Upper lobe of left lung (tissue), 6 donors: ENCODE measurements around the gene AHDC1. TPM values are rescaled to one million over a fixed set of nuclear protein-coding genes. Genes with fewer than 3 reads are reported as not detected.

Experiments used
- ATAC-seq, 2 donors: fragments of 200-7000 bp; cut with Tn5 transposase; one replicate each; pipeline ENCODE4 v1.9.1; 2022; ENCODE audit warnings: mild to moderate bottlenecking in 2 of 2, moderate library complexity in 2 of 2; ENCODE audit not compliant: low FRiP score in 2 of 2
- DNase-seq, 2 donors: peaks; one replicate each; pipeline ENCODE4 v3.0.0-alpha.2; 2019 to 2020
- H3K27ac ChIP-seq, 4 donors: fragments of 200-600 bp; sonication (generic); one replicate each; pipeline ENCODE4 v1.5.1; 2016 to 2019
- H3K27me3 ChIP-seq, 4 donors: fragments of 200-600 bp; sonication (generic); one replicate each; pipeline ENCODE4 v1.5.1; 2017 to 2019
- H3K36me3 ChIP-seq, 4 donors: fragments of 200-600 bp; sonication (generic); one replicate each; pipeline ENCODE4 v1.5.1; 2016 to 2019
- H3K4me1 ChIP-seq, 4 donors: fragments of 200-600 bp; sonication (generic); one replicate each; pipeline ENCODE4 v1.5.1; 2018 to 2019
- H3K4me3 ChIP-seq, 4 donors: fragments of 200-600 bp; sonication (generic); one replicate each; pipeline ENCODE4 v1.5.1; 2017 to 2019; ENCODE audit warnings: mild to moderate bottlenecking in 2 of 4, moderate library complexity in 1 of 4
- H3K9me3 ChIP-seq, 4 donors: fragments of 200-600 bp; sonication (generic); one replicate each; pipeline ENCODE4 v1.5.1; 2018 to 2019
- EP300 ChIP-seq, 4 donors: sonication (generic); formaldehyde crosslinking; IDR thresholded peaks; one replicate each; pipeline ENCODE4 v1.5.1; 2017; ENCODE audit warnings: antibody characterized with exemption in 4 of 4, control low read depth in 2 of 4
- POLR2A ChIP-seq, 4 donors: fragments of 450-650 bp; IDR thresholded peaks; one replicate each; pipeline ENCODE4 v1.5.1; 2016 to 2017; ENCODE audit warnings: antibody characterized with exemption in 4 of 4, mild to moderate bottlenecking in 2 of 4
- POLR2AphosphoS5 ChIP-seq, 2 donors: sonication (generic); formaldehyde crosslinking; IDR thresholded peaks; one replicate each; pipeline ENCODE4 v1.5.1; 2017; ENCODE audit warnings: antibody characterized with exemption in 2 of 2
- WGBS, 2 donors: methylation state at CpG; one replicate each; pipeline ENCODE4 v1.1.5; 2017 to 2018; 5-methylcytosine and 5-hydroxymethylcytosine counted together
- total RNA-seq, 6 donors: library from RNA; depleted of rRNA in 4 of 6; stranded (reverse); fragments of >200 nt in 4 of 6; gene quantifications; one replicate each; pipeline versions ENCODE4 v1.1.0 to v1.2.1, GENCODE V29; 2016 to 2021
- TF ChIP-seq, protein P1 (sequence below), 6 experiments: fragments of 450-650 bp in 4 of 6; fragments of 200-600 bp in 2 of 6; sonication (generic) in 2 of 6; IDR thresholded peaks; one replicate each; pipeline ENCODE4 v1.5.1; 2016 to 2019; ENCODE audit warnings: antibody characterized with exemption in 6 of 6
- donor health status: DM: no; HTN: no; CAD: no; lungs with moderate emphysema.
- donor health status: DM: no; HTN: yes; CAD: no; lungs with severe emphysema.

Gene AHDC1
- total RNA-seq, 6 donors from 2014 or later, result 10.8 to 43.4 (median 26.2) TPM

- DNase-seq, result no peak
- Histone ChIP-seq H3K4me3 (no peak overlapping the region), H3K4me1 (peaks cover 48 to 61% (median 50%) of the 10 kb centered on the region in 4 donors), H3K27me3 (no peaks in the 10 kb centered on the region), H3K27ac (peak overlapping the region in 2 of 4 donors; percentile 58 to 59), H3K9me3 (no peaks in the 10 kb centered on the region), H3K36me3 (no peaks in the 10 kb centered on the region)
- ATAC-seq, result no peak
- WGBS, 2 donors, result 80 to 83% methylated on average over 1 to 4 of the region's 4 CpGs
- TF ChIP-seq EP300 (IDR thresholded peaks at IDR 0.05), result no peak
- TF ChIP-seq POLR2A (IDR thresholded peaks at IDR 0.05), result no peak
- TF ChIP-seq, protein P1, sequence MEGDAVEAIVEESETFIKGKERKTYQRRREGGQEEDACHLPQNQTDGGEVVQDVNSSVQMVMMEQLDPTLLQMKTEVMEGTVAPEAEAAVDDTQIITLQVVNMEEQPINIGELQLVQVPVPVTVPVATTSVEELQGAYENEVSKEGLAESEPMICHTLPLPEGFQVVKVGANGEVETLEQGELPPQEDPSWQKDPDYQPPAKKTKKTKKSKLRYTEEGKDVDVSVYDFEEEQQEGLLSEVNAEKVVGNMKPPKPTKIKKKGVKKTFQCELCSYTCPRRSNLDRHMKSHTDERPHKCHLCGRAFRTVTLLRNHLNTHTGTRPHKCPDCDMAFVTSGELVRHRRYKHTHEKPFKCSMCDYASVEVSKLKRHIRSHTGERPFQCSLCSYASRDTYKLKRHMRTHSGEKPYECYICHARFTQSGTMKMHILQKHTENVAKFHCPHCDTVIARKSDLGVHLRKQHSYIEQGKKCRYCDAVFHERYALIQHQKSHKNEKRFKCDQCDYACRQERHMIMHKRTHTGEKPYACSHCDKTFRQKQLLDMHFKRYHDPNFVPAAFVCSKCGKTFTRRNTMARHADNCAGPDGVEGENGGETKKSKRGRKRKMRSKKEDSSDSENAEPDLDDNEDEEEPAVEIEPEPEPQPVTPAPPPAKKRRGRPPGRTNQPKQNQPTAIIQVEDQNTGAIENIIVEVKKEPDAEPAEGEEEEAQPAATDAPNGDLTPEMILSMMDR (IDR thresholded peaks at IDR 0.05), result no peak
- TF ChIP-seq POLR2AphosphoS5 (IDR thresholded peaks at IDR 0.05), result no peak
Measured at GRCh38 chr1:27520651-27521050, 83.3 kb downstream of the AHDC1 start.

DNA sequence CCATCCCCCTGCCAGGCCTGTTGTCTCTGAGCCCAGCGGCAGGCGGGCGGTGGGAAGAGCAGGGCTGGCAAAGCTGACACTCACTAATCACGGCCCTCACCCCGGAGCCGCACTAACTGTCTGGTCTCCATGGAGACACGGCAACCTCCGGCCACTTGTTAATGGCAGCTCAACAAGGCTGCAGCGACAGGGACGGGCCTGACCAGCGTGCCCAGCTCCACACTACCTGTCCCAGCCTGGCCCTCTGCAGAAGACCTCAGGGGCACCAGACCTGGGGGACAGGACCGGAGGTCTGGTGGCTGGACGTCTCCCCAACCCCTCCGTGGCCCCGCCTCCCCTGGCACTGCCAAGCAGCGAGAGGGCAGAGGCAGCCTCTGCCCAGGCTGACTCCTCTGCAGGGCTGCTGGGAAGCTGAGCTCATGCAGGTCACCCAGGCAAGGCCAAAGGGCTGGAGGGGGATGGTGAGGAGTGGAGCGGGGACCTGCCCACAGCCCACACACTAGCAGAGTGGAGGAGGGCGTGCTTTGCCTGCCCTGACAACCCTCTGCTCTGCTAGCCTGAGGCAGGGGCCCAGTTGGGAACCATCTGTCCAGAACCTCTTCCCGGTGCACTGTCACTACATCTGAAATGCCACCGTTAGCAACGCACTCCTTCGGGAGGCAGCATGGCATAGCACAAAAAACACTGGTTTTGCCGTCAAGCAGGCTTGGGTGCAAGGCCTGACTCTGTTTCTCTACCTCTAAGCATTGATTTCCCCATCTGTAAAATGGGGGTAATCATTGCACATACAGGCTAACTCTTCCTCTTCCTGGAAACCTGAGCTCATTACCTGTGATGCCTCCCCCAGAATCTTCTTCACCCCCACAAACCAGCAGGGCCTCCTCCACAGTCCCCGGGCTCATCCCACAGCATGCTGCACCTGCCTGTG is 84.3 kb downstream of the AHDC1 start:
- no peaks in the 10 kb centered on the region for H3K27me3 ChIP-seq
- no peak for TF ChIP-seq EP300 (IDR thresholded peaks at IDR 0.05)
- TF ChIP-seq, protein P1 (IDR thresholded peaks at IDR 0.05), result no peak
- TF ChIP-seq POLR2AphosphoS5 (IDR thresholded peaks at IDR 0.05), result no peak
- no peak for TF ChIP-seq POLR2A (IDR thresholded peaks at IDR 0.05)
- DNase-seq (peak in 1 of 2 donors; percentile 83), ATAC-seq (peak in 1 of 2 donors; percentile 31)
- no peaks in the 10 kb centered on the region for H3K36me3 ChIP-seq
- H3K4me3 ChIP-seq, result peak overlapping the region in 1 of 4 donors; percentile 9
- peaks cover 38 to 50% (median 39%) of the 10 kb centered on the region in 4 donors for H3K4me1 ChIP-seq
- no peaks in the 10 kb centered on the region for H3K9me3 ChIP-seq
- 72 to 79% methylated on average over 6 to 13 of the region's 24 CpGs for WGBS, 2 donors
- peak overlapping the region in 1 of 4 donors; percentile 59 for H3K27ac ChIP-seq

- H3K9me3 ChIP-seq, result no peaks in the 10 kb centered on the region
- ATAC-seq, result no peak
- DNase-seq, result no peak
- TF ChIP-seq EP300 (IDR thresholded peaks at IDR 0.05), result no peak
- TF ChIP-seq, protein P1 (IDR thresholded peaks at IDR 0.05), result no peak
- TF ChIP-seq POLR2A (IDR thresholded peaks at IDR 0.05), result no peak
- no peak for TF ChIP-seq POLR2AphosphoS5 (IDR thresholded peaks at IDR 0.05)
- H3K27ac ChIP-seq, result no peak overlapping the region
- peaks cover 38 to 49% (median 41%) of the 10 kb centered on the region in 4 donors for H3K4me1 ChIP-seq
- no peaks in the 10 kb centered on the region for H3K27me3 ChIP-seq
- 87 to 94% methylated on average over 7 of the region's 7 CpGs for WGBS, 2 donors
- H3K4me3 ChIP-seq, result no peak overlapping the region
- no peaks in the 10 kb centered on the region for H3K36me3 ChIP-seq
Measured at GRCh38 chr1:27518808-27519207, 85.1 kb downstream of the AHDC1 start.

- peak overlapping the region in 3 of 4 donors; percentile 45 to 57 (median 46) for H3K27ac ChIP-seq
- no peak for DNase-seq
- ATAC-seq, result no peak
- TF ChIP-seq POLR2A (IDR thresholded peaks at IDR 0.05) (no peak), POLR2AphosphoS5 (IDR thresholded peaks at IDR 0.05) (no peak), EP300 (IDR thresholded peaks at IDR 0.05) (no peak)
- TF ChIP-seq, protein P1 (IDR thresholded peaks at IDR 0.05), result no peak
- peaks cover 37 to 48% (median 40%) of the 10 kb centered on the region in 4 donors for H3K4me1 ChIP-seq
- no peaks in the 10 kb centered on the region for H3K9me3 ChIP-seq
- H3K4me3 ChIP-seq, result no peak overlapping the region
- H3K36me3 ChIP-seq, result no peaks in the 10 kb centered on the region
- WGBS, 2 donors, result 79 to 89% methylated on average over 19 to 21 of the region's 21 CpGs
- no peaks in the 10 kb centered on the region for H3K27me3 ChIP-seq
Measured at GRCh38 chr1:27517907-27518718, 85.8 kb downstream of the AHDC1 start.
